NCI-H2171 treated with DMSO at 0.1 percent for 48 hours (cell line): Measurements from ENCODE around the gene C10orf71.

Source experiments
- DNase-seq: peaks from one replicate; lab custom pipeline; 2025; lab: John Stamatoyannopoulos, UW

The C10orf71 gene

DNA sequence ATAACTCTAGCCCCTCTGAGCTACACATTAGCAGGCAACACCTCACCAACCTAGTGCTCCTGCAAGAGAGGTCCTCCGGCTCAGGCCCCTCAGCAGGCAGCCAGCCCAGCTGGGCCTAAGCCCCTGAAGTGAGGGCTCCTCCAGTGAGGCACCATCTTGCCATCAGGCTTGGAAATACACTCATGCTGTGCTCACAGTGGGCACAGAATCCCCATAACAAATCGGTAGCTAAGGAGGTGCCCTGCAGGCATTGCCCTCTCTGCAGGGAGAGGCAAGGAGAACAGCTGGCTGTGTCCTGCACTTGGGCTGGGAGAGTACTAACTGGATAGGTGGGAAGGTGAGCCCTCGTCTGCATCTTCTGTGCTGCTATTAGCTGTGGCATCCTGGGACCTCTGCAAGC lies 3.7 kb upstream of the C10orf71 start:
- DNase-seq: no peak

DNA sequence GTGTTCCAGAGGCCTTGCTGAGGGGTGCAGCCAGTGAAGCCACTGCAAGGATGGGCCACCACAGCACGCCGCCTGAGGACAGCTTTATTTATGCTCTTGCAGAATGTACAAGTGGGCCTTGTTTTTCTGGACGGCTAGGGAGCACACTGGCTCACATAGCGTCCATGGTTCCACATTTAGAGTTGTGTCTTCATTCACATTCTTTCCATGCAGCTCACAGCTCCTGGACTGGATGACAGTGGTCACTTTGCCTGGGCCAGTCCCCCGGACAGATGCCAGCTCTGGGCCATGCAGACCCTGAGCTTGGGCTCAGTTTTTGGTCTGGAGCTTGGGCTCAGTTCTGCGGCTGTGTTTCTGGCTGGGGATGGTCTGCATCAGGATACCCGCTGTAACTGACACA lies 2.6 kb upstream of the C10orf71 start:
- DNase-seq: no peak

DNA sequence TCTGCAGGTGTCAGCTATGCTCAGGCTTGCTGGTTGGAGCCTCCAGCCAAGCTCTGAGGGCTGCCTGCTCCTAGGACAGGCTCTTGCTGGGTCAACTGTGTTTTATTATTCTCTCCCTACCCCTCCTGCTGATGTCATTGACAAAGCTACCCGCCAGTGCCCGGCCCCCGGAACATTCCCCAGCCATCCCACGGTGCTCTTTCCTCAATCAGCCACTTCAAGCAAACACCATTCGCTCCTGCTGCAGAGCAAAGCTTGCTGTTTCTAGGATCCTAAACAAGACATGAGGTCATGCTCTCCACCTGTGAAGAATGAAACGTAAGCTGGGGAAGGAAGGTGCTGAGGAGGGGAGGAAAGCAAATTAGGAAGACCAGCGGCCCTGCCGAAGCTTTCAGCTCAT lies 2.1 kb upstream of the C10orf71 start:
- DNase-seq: no peak

- no peak for DNase-seq
Observed at GRCh38 chr10:49297818-49298670, 926 bp upstream of the C10orf71 start.

- DNase-seq: no peak
Observed at GRCh38 chr10:49298671-49298982, 343 bp upstream of the C10orf71 start.

DNA sequence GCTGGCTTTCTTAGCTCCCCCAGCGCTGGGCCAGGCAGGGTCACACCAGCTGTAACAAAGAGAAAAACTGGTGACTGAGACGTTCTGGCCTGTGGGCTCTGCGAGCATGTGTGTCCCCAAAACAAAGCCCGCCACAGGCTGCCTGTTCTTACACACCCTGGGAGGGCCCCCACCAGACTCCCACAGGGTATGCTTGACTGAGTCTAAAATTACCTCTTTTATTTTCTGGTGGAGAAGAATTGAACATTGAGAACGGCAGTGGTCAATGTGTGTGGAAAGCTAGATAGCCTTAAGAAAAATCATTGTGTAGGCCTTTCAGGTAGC lies 808 bp downstream of the C10orf71 start:
- DNase-seq: no peak

GRCh38 chr10:49300140-49300974 lies 1.4 kb downstream of the C10orf71 start:
- no peak for DNase-seq

DNA sequence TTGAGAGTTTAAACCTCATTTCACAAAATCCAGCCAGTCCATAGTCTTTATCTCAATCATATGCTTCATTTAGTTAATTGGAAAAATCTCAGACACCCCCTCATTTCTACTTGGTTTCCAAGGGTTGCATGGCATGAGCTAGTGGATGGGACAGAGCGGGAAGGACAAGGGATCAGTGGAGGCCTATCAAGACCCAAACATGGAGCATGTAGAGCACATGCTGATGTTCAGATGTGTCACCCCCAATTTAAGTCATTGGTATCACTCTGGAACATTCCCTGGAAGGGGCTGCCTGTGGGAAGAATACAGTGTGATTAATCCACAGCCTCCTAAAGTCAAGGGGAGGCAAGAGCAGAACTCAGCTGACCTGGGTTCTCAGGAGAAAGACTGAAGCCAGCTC lies 2.3 kb downstream of the C10orf71 start:
- no peak for DNase-seq

- no peak for DNase-seq
Observed at GRCh38 chr10:49302088-49302487, 3.1 kb downstream of the C10orf71 start.

DNA sequence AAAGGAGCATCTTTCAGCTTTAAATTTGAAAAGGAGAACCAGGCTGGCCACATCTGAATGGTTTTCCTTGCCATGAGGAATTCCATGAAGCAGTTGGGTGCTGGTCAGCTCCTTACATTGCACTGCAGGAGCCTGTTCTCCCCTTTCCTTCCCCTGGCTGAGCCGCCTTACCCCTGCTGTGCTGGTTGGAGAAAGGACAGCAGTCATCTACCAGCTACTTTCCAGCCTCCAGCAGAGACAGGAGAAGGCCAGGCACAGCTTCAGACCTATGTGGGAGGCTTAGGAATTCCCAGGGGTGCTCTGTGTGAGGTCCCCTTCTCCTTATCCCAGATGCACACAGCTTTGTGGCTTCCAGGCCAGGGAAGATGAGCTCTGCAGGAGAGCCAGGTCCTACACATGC lies 4.7 kb downstream of the C10orf71 start:
- no peak for DNase-seq

DNA sequence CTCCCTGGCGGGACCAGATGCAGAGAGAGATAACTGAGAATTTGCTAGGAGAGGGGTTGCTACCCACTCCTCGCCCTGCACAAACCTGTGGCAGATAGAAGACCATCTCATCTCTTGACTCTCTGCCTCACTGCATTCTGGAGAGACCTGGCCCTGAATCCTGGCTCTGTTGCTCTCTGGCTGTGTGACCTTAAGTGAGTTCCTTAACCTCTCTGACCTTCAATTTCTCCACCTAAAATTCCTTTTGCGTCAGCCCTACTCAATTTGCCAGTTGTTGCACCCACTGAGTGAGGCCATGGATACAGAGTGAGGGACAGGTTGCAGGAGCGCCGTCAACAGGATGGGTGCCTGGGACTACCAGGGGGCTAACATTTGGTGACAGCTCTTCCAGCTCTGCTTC lies 5.2 kb downstream of the C10orf71 start:
- DNase-seq: no peak

DNA sequence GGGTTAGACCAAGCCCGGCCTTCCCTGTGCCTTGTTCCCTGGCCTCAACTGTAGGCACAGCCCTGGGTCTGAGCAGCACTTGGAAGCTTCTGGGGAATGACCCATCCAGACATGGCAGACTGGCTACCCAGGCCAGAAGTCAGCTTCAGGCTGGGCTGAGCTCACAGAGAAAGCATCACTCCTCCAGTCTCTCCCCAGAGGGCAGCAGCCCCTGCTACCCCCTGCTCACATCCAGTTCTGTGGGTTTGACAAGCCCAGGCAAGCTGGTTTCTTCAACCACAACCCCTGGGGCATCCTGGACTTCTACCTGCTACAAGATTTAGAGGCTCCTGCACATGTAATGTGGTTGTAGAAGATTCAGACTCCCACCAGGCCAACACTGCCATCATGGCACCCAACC lies 9.0 kb downstream of the C10orf71 start:
- no peak for DNase-seq

DNA sequence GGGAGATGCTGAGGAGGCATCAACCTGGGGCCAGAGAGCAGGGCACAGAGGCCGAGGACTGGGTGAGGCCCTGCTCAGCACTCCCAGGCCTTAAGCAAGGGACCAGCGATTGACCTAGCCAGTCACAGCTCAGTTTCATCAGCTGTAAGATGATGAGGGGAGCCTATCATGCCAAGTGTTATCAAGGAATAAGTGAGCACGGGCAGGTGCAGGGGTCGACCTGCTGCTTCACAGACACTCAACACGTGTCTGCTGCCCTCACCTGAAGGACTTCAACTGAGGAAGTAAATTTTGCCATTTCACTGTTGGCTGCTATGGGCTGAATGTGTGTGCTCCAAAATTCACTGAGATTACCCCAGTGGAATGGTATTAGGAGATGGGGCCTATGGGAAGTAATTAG lies 9.9 kb downstream of the C10orf71 start:
- no peak for DNase-seq

DNA sequence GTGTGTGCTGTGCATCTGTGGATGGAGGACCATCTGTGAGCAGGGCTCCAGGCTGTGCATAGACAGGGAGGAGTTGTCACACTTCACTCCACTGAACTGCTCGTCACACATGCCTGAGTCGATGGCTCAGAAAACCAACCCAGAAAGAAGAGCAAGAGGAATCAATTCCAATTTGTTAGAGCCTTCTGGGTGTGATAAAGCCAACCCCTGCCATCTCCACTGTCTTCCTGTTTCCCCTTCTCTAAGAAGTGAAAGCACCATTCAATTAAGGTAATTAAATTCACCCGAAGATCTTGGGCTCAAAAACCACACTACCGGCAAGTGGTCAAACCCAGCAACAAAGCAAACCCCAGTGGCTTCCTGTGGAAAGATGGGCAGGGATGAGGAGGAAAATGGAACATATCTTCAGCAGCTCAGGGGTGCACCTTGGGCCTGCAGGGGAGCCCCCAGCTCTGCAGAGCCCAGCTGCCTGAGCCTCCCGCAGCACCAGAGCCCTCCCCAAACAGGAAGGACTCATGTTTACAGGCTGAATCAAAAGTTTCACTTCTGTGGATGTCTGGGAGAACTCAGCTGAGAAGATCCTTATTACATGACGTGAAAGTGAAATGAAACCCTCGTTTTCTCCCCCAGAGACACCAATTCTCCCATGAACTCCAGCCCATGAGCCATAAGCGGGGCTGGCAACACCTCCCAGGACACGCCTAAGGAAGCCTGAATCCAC lies 10.9 kb downstream of the C10orf71 start:
- no peak for DNase-seq

DNA sequence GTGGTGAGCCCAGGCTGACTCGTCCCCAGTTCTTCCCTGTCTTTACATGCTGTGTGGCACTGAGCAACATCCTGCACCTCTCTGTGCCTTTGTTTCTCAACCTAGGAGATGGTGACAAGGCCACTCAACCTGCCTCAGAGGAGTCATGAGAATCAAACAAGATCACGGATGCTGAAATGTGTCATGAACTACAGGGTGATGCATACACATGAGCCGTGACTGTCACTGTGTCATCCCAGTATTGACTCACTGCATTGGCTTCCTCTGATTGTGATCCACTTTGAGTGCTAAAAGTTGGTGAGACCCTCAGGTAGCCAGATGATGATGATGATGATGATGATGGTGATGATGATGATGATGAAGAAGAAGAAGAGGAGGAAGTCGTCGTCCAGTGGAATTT lies 11.5 kb downstream of the C10orf71 start:
- no peak for DNase-seq

DNA sequence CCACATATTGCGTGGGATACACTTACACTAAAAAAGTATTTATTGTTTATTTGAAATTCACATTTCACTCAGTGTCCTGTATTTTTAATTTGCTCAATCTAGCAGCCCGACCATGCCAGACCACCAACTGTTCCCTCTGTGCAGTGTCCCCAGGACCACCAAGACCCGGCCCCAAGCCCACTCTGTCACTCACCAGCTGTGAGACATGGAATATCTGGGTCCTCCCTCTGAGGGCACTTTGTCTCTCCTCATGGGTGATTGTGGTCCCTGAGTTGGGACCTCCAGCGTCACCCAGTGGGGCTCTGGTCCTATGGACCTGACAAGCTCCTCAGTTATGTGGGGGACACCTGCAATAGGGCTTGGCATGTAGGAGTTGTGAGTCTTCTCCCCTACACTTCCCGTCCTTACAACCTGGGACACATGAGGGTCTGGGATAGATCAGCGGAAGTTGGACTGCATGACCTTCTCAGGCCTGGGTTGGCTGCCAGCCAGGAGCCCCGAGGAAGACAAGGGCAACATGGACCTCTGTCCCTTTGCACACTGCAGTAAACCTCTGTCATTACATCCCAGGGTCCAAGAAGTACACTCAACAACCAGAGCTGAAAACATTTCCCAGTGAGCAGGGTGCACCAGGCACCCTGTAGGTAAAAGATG lies 12.1 kb downstream of the C10orf71 start:
- DNase-seq: no peak

GRCh38 chr10:49311555-49312236 lies 12.7 kb downstream of the C10orf71 start:
- DNase-seq: no peak

GRCh38 chr10:49312246-49312869 lies 13.4 kb downstream of the C10orf71 start:
- no peak for DNase-seq

DNA sequence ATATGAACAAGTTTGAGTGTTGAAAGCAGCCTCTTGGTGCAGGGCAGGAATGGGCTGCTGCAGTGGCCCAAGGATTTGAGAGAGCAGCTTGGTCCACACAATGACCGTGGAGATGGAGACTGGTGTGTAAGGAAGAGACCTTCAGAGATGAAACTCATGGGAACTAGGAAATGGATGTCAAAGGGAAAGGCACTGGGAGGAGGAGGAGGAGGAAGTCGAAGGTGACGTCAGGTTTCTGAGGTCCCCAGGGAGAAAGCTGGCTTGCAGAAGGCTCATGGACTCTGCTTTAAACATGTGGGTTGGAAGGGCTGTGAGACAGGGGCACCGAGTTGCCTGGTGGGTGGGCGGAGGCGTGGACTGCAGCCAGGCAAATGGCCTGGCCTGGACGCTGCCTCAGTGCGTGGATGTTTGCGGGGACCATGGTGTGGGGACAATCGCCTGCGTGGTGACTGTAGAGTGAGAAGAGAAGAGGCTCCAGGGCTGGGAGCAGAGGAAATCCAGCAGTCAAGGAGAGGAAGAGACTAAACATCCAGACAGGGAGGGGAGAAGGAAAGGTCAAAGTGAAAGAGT lies 14.6 kb downstream of the C10orf71 start:
- DNase-seq: no peak

DNA sequence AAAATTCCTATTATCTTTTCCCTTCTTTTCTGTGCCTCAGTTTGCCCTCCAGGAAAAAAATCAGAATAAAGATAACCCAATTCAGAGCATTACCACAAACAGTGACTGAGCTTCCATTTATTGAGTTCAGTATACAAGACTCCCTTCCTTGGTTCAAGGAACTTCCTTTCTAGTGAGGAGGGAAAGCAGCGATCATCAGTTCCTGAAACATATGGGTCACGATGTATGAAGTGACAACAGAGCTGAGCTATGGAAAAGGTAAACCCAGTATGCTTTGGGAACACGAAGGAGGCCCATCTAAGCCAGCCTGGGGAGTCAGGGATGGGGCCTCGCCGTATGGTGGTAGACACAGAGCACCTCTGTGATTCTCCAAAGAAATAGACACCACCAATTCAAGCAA lies 15.8 kb downstream of the C10orf71 start:
- DNase-seq: no peak

- no peak for DNase-seq
Observed at GRCh38 chr10:49318028-49318427, 19.1 kb downstream of the C10orf71 start.
